Measurements from ENCODE around the gene OR1J2.

GRCh38 chr9:122536134-122536533 is 25.5 kb downstream of the OR1J2 start:
- no peak for TF ChIP-seq OSR1 (CRISPR knock-in tag; IDR thresholded peaks at IDR 0.05)
- no peak for TF ChIP-seq ZNF565 (CRISPR knock-in tag; conservative IDR thresholded peaks at IDR 0.05; ENCODE audit: low read depth)
- TF ChIP-seq ZC3H10 (CRISPR knock-in tag; IDR thresholded peaks at IDR 0.05), result no peak
- TF ChIP-seq POU6F1 (CRISPR knock-in tag; IDR thresholded peaks at IDR 0.05; ENCODE audit: borderline replicate concordance, low read depth), result no peak
- no peak for TF ChIP-seq TSHZ2 (CRISPR knock-in tag; IDR thresholded peaks at IDR 0.05)
- no peak for TF ChIP-seq RARB (CRISPR knock-in tag; IDR thresholded peaks at IDR 0.05)
- no peak for TF ChIP-seq CSRNP3 (CRISPR knock-in tag; IDR thresholded peaks at IDR 0.05)
- no peak for TF ChIP-seq ISL1 (CRISPR knock-in tag; IDR thresholded peaks at IDR 0.05)
